OCI-M1 (cell line): ENCODE results near the gene KLHL34.
A peak's percentile ranks its signal among the peaks of the same experiment; 100 is the strongest.

Experiments used
- DNase-seq: peaks from one replicate; lab custom pipeline; 2025; lab: John Stamatoyannopoulos, UW

The KLHL34 gene

GRCh38 chrX:21656587-21657317 lies 1.4 kb downstream of the KLHL34 start:
- DNase-seq, result no peak

DNA sequence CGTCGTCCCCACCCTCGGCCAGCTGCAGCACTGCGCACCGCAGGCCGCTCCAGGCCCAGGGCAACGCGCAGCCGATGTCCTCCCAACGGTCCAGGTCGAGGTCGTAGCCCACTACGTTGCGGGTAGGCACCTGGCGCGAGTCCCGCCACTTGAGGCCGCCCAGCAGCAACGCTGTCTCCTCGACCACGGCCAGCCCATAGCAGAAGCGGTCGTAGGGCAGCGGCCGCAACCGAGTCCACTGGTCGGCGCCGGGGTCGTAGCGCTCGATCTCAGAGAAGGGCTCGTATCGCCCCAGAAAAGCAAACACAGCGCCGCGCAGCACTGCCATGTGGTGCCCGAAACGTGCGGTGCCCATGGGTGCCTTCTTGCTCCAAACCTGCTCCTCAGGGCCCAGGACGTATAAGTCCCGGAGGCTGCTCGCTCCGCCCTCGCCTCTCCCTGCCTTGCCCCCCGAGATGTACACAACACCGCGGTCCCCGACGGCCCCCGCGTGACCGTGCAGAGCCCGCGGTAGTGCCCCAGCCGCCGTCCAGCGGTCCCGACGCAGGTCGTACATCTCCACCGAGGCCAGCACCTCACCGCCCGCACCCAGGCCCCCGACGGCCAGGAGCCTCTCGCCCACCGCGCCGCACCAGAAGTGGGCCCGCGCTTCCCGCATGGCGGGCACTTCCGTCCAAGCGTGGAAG lies 2.1 kb downstream of the KLHL34 start:
- no peak for DNase-seq

DNA sequence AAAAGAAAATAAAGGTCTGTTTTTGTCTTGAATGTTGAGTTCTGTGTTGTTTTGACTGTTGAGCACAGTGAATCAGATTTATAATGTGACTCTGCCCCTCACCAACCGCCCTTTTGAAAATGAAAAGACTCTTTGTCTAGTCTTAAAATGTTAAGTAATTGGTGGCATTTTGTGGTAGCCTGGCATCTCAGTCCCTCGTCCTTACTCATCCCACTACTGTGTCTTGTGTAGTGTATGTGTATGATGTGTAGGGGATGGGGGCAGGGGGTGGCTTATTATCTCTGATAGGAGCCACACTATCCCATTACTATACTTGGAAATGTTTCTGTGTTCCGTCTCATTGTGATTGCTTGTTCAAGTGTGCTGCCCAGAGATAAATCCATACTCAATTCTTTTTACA lies 12.2 kb downstream of the KLHL34 start:
- DNase-seq, result peak; percentile 1

- DNase-seq, result no peak
Observed at GRCh38 chrX:21645431-21645830, 12.7 kb downstream of the KLHL34 start.

- DNase-seq, result no peak
Observed at GRCh38 chrX:21639775-21640174, 18.4 kb downstream of the KLHL34 start.

DNA sequence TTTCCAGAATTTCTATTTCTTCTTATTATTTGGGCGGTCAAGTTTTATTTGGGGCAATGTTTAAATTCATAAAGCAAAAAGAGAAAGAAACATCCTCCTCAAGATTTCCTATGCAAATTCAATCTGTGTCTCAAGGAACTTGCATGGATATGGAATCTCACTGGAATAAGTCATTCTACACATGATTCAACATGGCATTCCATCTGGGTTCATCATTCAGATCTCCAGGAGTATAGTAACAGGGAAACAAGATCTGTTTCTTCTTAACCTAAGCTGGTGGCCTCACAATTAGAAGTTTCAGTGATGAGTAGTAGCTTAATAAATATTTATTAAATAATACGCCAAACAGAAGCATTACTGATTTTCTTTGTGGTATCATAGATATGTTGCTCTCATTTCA lies 19.8 kb downstream of the KLHL34 start:
- DNase-seq, result no peak

DNA sequence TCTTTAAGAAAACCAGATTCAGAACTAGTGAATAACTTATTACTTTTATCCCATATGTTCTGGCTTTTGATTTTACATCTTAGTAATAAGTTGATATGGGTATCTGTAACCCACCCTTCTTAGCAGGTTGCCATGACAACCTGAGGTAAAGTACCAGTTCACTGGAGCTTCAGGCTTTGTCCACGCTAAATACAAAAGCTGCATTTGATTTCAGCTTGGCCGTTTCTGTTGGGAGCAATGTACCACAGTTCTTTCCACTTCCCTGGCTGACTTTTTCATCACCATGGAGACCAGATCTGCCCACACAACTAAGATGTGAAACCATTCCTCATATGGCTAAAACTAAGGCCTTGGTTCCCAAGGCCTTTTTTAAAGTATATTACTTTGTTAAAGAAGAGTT lies 26.1 kb downstream of the KLHL34 start:
- no peak for DNase-seq

- no peak for DNase-seq
Observed at GRCh38 chrX:21623778-21624501, 34.2 kb downstream of the KLHL34 start.

DNA sequence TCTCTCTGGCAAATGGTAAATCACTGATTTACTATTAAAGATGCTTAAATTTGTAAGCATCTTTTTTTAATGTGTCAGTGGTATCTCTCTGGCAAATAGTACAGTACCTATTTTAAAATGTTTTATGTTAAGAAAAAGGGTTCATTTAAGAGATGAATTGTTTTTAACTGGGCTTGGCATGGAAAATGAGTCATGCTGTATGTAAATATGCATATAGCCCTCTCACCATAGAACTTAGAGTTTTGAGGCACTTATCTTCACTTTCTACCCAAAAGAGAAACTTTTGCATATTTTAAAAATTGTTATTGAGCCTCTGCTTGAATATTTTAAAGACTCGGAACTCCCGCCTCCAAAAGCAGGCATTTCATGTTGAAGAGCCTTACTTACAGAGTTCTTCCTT lies 37.9 kb downstream of the KLHL34 start:
- DNase-seq, result no peak

DNA sequence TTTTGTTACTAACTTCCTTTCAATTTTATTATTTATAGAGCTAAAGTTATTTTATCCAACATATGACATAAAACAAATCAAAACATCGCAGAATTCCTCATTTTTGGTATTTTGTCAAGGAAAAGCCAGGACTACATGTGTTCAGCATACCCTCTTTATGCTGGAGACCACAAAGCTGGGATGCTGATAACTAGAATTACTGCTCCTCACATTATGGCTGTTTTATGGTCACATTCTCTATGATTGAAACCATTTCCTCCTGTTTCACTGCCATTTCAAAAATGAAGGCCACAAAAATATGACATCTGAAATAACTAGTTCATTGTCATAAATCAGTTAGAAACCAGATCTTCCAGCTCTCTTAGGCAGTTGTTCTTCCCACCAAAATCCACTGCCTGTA lies 41.7 kb downstream of the KLHL34 start:
- DNase-seq, result no peak

GRCh38 chrX:21612154-21612553 lies 46.0 kb downstream of the KLHL34 start:
- no peak for DNase-seq

DNA sequence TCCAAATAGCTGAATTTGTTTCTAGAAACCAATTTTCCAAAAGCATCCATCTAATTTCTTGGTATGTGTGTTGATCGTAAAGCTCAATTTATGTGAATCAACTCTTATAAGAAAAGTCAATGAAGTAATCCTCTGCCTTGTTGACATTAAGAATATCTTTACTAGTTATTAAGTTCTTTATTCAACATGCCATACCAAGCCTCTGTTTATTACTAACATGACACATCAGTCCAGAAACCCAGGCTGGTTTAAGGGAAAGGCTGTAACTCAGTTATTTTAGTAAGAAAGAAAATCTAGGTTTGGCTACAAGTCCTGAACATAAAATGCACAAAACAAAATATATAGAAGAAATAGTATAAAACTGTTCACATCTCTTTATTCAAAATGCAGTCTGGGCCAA lies 48.0 kb downstream of the KLHL34 start:
- DNase-seq, result no peak

DNA sequence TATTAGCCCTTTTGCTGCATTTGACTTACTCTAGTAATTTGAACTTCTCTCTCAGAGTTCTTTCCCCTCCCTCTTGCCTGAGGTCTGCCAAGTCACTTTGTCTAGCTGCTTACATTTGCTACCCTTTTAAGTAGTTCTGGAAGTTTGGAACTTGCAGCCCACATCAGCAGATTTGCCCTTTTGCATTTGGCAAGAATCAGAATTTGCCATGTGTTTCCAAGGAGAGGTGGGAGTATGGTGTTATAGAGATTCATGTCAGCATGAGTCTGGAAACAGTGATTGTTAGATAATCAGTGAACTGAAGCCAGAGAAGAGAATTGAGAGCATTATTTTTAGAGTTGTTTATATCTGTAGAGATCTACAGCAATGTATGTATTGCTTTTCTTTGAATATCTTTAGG lies 52.1 kb downstream of the KLHL34 start:
- DNase-seq, result no peak
